GM10248 (cell line): ENCODE results near the gene LRRC45.

ENCODE experiments used
- CTCF ChIA-PET: fragments of 300-600 bp; sonication (Branson Sonifier 250); formaldehyde crosslinking; extraction: SDS; loops from one replicate; lab custom pipeline; 2021; ENCODE audit warnings: antibody characterized with exemption; lab: Yijun Ruan, JAX
- POLR2A ChIA-PET: fragments of 350-650 bp; sonication (Branson Sonifier 250); formaldehyde crosslinking; extraction: SDS; loops from one replicate; lab custom pipeline; 2020; ENCODE audit warnings: antibody characterized with exemption; lab: Yijun Ruan, JAX
- DNase-seq: peaks from one replicate; pipeline ENCODE4 v3.0.0; 2012; ENCODE audit errors: extremely low spot score
- CTCF ChIP-seq: IDR thresholded peaks from 2 replicates; pipeline ENCODE4 v1.5.1; 2012; ENCODE audit warnings: mild to moderate bottlenecking, low read depth; ENCODE audit errors: extremely low read depth, missing control alignments, control extremely low read depth

LRRC45 gene

GRCh38 chr17:82014971-82015310 lies 8.2 kb upstream of the LRRC45 start:
- POLR2A ChIA-PET: interaction anchor here (0.5 to 0.6 kb wide), 2 partner anchors 270 to 514 kb away, joined by 3 to 7 read pairs; no protein-coding TSS in a partner anchor
- CTCF ChIA-PET: interaction anchor here (0.8 to 10.6 kb wide), 2 partner anchors 23 to 55 kb away, joined by 4 to 106 read pairs; partner anchors contain the start of genes DCXR and NOTUM
- TF ChIP-seq CTCF: no peak
- DNase-seq: no peak

- no peak for TF ChIP-seq CTCF
- DNase-seq: no peak
- ChIA-PET POLR2A (interaction anchor here (0.5 kb wide), 1 partner anchor 269 kb away, joined by 3 read pairs; no protein-coding TSS in a partner anchor), CTCF (interaction anchor here (0.8 to 10.6 kb wide), 3 partner anchors 22 to 55 kb away, joined by 4 to 106 read pairs (median 5); partner anchors contain the start of genes DCXR and NOTUM)
Observed at GRCh38 chr17:82015311-82015971, 7.7 kb upstream of the LRRC45 start.

- CTCF ChIA-PET: interaction anchor here (1.0 to 10.6 kb wide), 4 partner anchors 21 to 62 kb away, joined by 3 to 106 read pairs (median 4); partner anchors contain the start of genes DCXR and NOTUM
- no peak for DNase-seq
- no peak for TF ChIP-seq CTCF
- POLR2A ChIA-PET: no interaction called here
Observed at GRCh38 chr17:82016061-82016874, 6.8 kb upstream of the LRRC45 start.

- no peak for TF ChIP-seq CTCF
- ChIA-PET CTCF (interaction anchor here (1.0 to 10.6 kb wide), 4 partner anchors 21 to 62 kb away, joined by 3 to 106 read pairs (median 4); partner anchors contain the start of genes DCXR and NOTUM), POLR2A (interaction anchor here (1.0 kb wide), 1 partner anchor 21 kb away, joined by 3 read pairs; the partner anchor contains the start of gene DCXR)
- DNase-seq: no peak
Observed at GRCh38 chr17:82016875-82017459, 6.1 kb upstream of the LRRC45 start.

GRCh38 chr17:82017612-82018151 lies 5.4 kb upstream of the LRRC45 start:
- POLR2A ChIA-PET: interaction anchor here (0.5 to 1.0 kb wide), 2 partner anchors 20 to 598 kb away, joined by 3 read pairs; partner anchors contain the start of gene DCXR
- CTCF ChIA-PET: interaction anchor here (1.0 to 10.6 kb wide), 3 partner anchors 28 to 63 kb away, joined by 3 to 106 read pairs (median 4); partner anchors contain the start of gene NOTUM
- TF ChIP-seq CTCF: no peak
- no peak for DNase-seq
